Left ventricle myocardium inferior (tissue), 1 donor: Measurements from ENCODE around the gene ECE1. TPM values are rescaled to one million over a fixed set of nuclear protein-coding genes. Genes with fewer than 3 reads are reported as not detected.

Experiments used
- DNase-seq: peaks from one replicate; pipeline ENCODE4 v3.0.0-alpha.2; 2020
- H3K27ac ChIP-seq: fragments of 200-600 bp; replicated peaks from 2 replicates; pipeline ENCODE4 v1.8.0; 2021
- H3K27me3 ChIP-seq: fragments of 200-600 bp; 2 replicates; pipeline ENCODE4 v1.8.0; 2021; ENCODE audit warnings: low read depth
- H3K36me3 ChIP-seq: fragments of 200-600 bp; 2 replicates; pipeline ENCODE4 v1.8.0; 2021
- H3K4me1 ChIP-seq: fragments of 200-600 bp; 2 replicates; pipeline ENCODE4 v1.8.0; 2021
- H3K4me3 ChIP-seq: fragments of 200-600 bp; 2 replicates; pipeline ENCODE4 v1.8.0; 2021; ENCODE audit warnings: mild to moderate bottlenecking, moderate library complexity
- H3K9me3 ChIP-seq: fragments of 200-600 bp; replicated peaks from 2 replicates; pipeline ENCODE4 v1.8.0; 2021
- CTCF ChIP-seq: fragments of 200-600 bp; IDR thresholded peaks from 2 replicates; pipeline ENCODE4 v1.8.0; 2021; ENCODE audit warnings: antibody characterized with exemption, mild to moderate bottlenecking, borderline replicate concordance
- intact Hi-C: fragments of 100-400 bp; cut with micrococcal nuclease; formaldehyde crosslinking; loops from one replicate; pipeline ENCODE4 v1.11.0; 2022
- total RNA-seq: library from RNA; stranded (reverse); fragmentation: NEBNext Ultra II Directional; extraction: Animal tissue kit (Norgen Biotek cat#: 25700); gene quantifications from one replicate; pipeline ENCODE4 v1.2.1, GENCODE V29; 2021
- donor health status: DM: no; HTN: yes; CAD: no; lungs with severe emphysema.

The ECE1 gene
- total RNA-seq, 1 donor from 2014 or later = 54.7 TPM

GRCh38 chr1:21313886-21314721 is 23.8 kb upstream of the ECE1 start:
- H3K4me3 ChIP-seq = no peak overlapping the region
- H3K27me3 ChIP-seq = no peaks in the 10 kb centered on the region
- TF ChIP-seq CTCF = no peak
- H3K27ac ChIP-seq = peak overlapping the region; percentile 89
- peaks cover 84% of the 10 kb centered on the region for H3K4me1 ChIP-seq
- no peaks in the 10 kb centered on the region for H3K36me3 ChIP-seq
- peak; percentile 49 for DNase-seq
- intact Hi-C loops = no loop called here
- H3K9me3 ChIP-seq = no peaks in the 10 kb centered on the region

- H3K27ac ChIP-seq = peak overlapping the region; percentile 89
- no peak for TF ChIP-seq CTCF
- DNase-seq = no peak
Measured at GRCh38 chr1:21313203-21313885, 23.1 kb upstream of the ECE1 start.

GRCh38 chr1:21312407-21312992 is 22.2 kb upstream of the ECE1 start:
- no peak for DNase-seq
- intact Hi-C loops = no loop called here

More at GRCh38 chr1:21313203-21313885, 23.1 kb upstream of the ECE1 start:
- H3K27me3 ChIP-seq = no peaks in the 10 kb centered on the region
- no peaks in the 10 kb centered on the region for H3K9me3 ChIP-seq
- H3K4me1 ChIP-seq = peaks cover 84% of the 10 kb centered on the region
- intact Hi-C loops = no loop called here
- H3K4me3 ChIP-seq = no peak overlapping the region
- H3K36me3 ChIP-seq = no peaks in the 10 kb centered on the region

GRCh38 chr1:21311016-21311415 is 20.8 kb upstream of the ECE1 start:
- Histone ChIP-seq H3K9me3 (no peaks in the 10 kb centered on the region), H3K4me3 (no peak overlapping the region), H3K27me3 (no peaks in the 10 kb centered on the region), H3K4me1 (peaks cover 77% of the 10 kb centered on the region), H3K36me3 (no peaks in the 10 kb centered on the region), H3K27ac (peak overlapping the region; percentile 50)
- intact Hi-C loops = no loop called here
- no peak for TF ChIP-seq CTCF
- DNase-seq = no peak

More at GRCh38 chr1:21312407-21312992, 22.2 kb upstream of the ECE1 start:
- peaks cover 84% of the 10 kb centered on the region for H3K4me1 ChIP-seq
- H3K36me3 ChIP-seq = no peaks in the 10 kb centered on the region
- H3K27ac ChIP-seq = peak overlapping the region; percentile 89
- no peaks in the 10 kb centered on the region for H3K27me3 ChIP-seq
- no peak for TF ChIP-seq CTCF
- H3K4me3 ChIP-seq = no peak overlapping the region
- no peaks in the 10 kb centered on the region for H3K9me3 ChIP-seq

GRCh38 chr1:21308847-21309652 is 18.8 kb upstream of the ECE1 start:
- intact Hi-C loops = no loop called here
- Histone ChIP-seq H3K4me3 (no peak overlapping the region), H3K9me3 (no peaks in the 10 kb centered on the region), H3K27ac (peak overlapping the region; percentile 50), H3K4me1 (peaks cover 75% of the 10 kb centered on the region), H3K27me3 (no peaks in the 10 kb centered on the region), H3K36me3 (no peaks in the 10 kb centered on the region)
- DNase-seq = no peak
- no peak for TF ChIP-seq CTCF
